ENCODE data around the gene TRIM67.

DNA sequence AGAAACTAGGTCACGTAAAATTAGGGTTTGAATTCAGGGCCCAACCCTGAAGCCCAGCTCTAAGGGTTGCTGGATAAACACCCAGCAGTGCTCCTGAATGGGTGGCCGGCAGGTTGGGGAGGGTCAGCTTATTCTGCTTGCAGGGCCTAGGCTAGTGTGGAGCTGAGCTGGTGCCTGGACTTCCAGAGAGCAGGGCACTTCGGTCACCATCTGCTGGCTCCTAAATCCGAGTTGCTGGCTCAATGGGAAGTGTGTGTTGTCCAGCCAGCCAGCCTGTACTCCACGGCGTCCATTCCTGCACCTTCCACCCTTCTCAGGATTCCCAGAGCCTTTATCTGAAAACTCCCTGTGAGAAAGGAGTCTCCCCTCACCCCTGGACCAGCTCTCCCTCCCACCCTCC, 23.0 kb downstream of the TRIM67 start:
- TF ChIP-seq EP300 (IDR thresholded peaks at IDR 0.05): no peak
- TF ChIP-seq, protein P1, sequence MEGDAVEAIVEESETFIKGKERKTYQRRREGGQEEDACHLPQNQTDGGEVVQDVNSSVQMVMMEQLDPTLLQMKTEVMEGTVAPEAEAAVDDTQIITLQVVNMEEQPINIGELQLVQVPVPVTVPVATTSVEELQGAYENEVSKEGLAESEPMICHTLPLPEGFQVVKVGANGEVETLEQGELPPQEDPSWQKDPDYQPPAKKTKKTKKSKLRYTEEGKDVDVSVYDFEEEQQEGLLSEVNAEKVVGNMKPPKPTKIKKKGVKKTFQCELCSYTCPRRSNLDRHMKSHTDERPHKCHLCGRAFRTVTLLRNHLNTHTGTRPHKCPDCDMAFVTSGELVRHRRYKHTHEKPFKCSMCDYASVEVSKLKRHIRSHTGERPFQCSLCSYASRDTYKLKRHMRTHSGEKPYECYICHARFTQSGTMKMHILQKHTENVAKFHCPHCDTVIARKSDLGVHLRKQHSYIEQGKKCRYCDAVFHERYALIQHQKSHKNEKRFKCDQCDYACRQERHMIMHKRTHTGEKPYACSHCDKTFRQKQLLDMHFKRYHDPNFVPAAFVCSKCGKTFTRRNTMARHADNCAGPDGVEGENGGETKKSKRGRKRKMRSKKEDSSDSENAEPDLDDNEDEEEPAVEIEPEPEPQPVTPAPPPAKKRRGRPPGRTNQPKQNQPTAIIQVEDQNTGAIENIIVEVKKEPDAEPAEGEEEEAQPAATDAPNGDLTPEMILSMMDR (IDR thresholded peaks at IDR 0.05): no peak
- TF ChIP-seq POLR2A (IDR thresholded peaks at IDR 0.05): no peak
